Keratinocyte (primary cell): ENCODE data around the gene UNC5A. TPM values are rescaled to one million over a fixed set of nuclear protein-coding genes. Genes with fewer than 3 reads are reported as not detected.

Experiments
- DNase-seq: peaks from one replicate; pipeline ENCODE4 v3.0.0-alpha.2; 2011; ENCODE audit warnings: low read depth, missing footprints, low spot score
- FAIRE-seq: peaks from 2 replicates; lab custom pipeline; 2011; peaks lifted over from hg19 to GRCh38; lab: Jason Lieb, UNC
- H2AFZ ChIP-seq: 2 replicates; pipeline ENCODE4 v1.6.0; 2012; ENCODE audit warnings: low read length, control low read depth, inconsistent platforms; ENCODE audit not compliant: control insufficient read depth
- H3K27ac ChIP-seq: 2 replicates; pipeline ENCODE4 v1.5.1; 2011; ENCODE audit warnings: low read length; ENCODE audit not compliant: control insufficient read depth, insufficient read depth
- H3K27me3 ChIP-seq: 3 replicates; pipeline ENCODE4 v1.6.0; 2011; ENCODE audit warnings: low read length; ENCODE audit not compliant: control insufficient read depth, insufficient read depth; ENCODE audit errors: extremely low read depth
- H3K36me3 ChIP-seq, 2 experiments: 2 replicates in 1 of 2; 3 replicates in 1 of 2; pipeline ENCODE4 v1.5.1; 2011; ENCODE audit warnings: low read length in 2 of 2, mild to moderate bottlenecking in 1 of 2; ENCODE audit not compliant: control insufficient read depth in 2 of 2, insufficient read depth in 2 of 2; ENCODE audit errors: extremely low read depth in 1 of 2
- H3K4me1 ChIP-seq: 3 replicates; pipeline ENCODE4 v1.5.1; 2011; ENCODE audit warnings: low read length; ENCODE audit not compliant: control insufficient read depth, insufficient read depth; ENCODE audit errors: extremely low read depth
- H3K4me2 ChIP-seq: 3 replicates; pipeline ENCODE4 v1.6.0; 2011; ENCODE audit warnings: low read depth, low read length; ENCODE audit not compliant: control insufficient read depth, insufficient read depth; ENCODE audit errors: extremely low read depth
- H3K4me3 ChIP-seq, 3 experiments: fragments of 200-600 bp in 1 of 3; sonication (generic) in 1 of 3; 2 replicates in 2 of 3; 3 replicates in 1 of 3; pipeline ENCODE4 v1.5.1; 2011 to 2016; ENCODE audit warnings: low read length in 3 of 3, mild to moderate bottlenecking in 3 of 3, control low read depth in 2 of 3, inconsistent platforms in 1 of 3, low read depth in 1 of 3, mixed read lengths in 1 of 3, mixed run types in 1 of 3, moderate library complexity in 1 of 3; ENCODE audit not compliant: control insufficient read depth in 2 of 3, insufficient read depth in 2 of 3; ENCODE audit errors: extremely low read depth in 1 of 3
- H3K79me2 ChIP-seq: 2 replicates; pipeline ENCODE4 v1.6.0; 2012; ENCODE audit warnings: low read length; ENCODE audit not compliant: control insufficient read depth, insufficient read depth
- H3K9ac ChIP-seq: 3 replicates; pipeline ENCODE4 v1.6.0; 2011; ENCODE audit warnings: low read length; ENCODE audit not compliant: control insufficient read depth, insufficient read depth; ENCODE audit errors: extremely low read depth
- H3K9me1 ChIP-seq: 3 replicates; pipeline ENCODE4 v1.6.0; 2011; ENCODE audit warnings: low read length; ENCODE audit not compliant: control insufficient read depth, insufficient read depth; ENCODE audit errors: extremely low read depth
- H3K9me3 ChIP-seq: 2 replicates; pipeline ENCODE4 v1.5.1; 2012; ENCODE audit warnings: low read depth, low read length; ENCODE audit not compliant: control insufficient read depth
- H4K20me1 ChIP-seq: 3 replicates; pipeline ENCODE4 v1.6.0; 2011; ENCODE audit warnings: low read length; ENCODE audit not compliant: control insufficient read depth, insufficient read depth; ENCODE audit errors: extremely low read depth
- EZH2 ChIP-seq: IDR thresholded peaks from one replicate; pipeline ENCODE4 v1.6.1; 2012; ENCODE audit warnings: inconsistent platforms, mild to moderate bottlenecking, low read length, moderate library complexity
- dilution Hi-C: fragments of 300-500 bp; cut with MboI; formaldehyde crosslinking; loops from one replicate; pipeline ENCODE4 v1.7.0; 2020; ENCODE audit warnings: low sequenced_read_pairs; ENCODE audit not compliant: extremely low pct_ligation_motif_present
- polyA plus RNA-seq, 5 experiments: library from polyadenylated mRNA; depleted of rRNA in 3 of 5; stranded (reverse) in 3 of 5; stranded (forward) in 1 of 5; unstranded in 1 of 5; fragments of >200 nt; gene quantifications; 1 replicate in 1 of 5; 2 replicates in 3 of 5; 3 replicates in 1 of 5; pipeline versions ENCODE4 v1.2.1 to v1.2.3, GENCODE V29; 2011 to 2012; ENCODE audit warnings: missing spikeins in 2 of 5, low read depth in 1 of 5, low replicate concordance in 1 of 5
- TF ChIP-seq, protein P1 (sequence below), 3 experiments: IDR thresholded peaks in 1 of 3; conservative IDR thresholded peaks in 1 of 3; optimal IDR thresholded peaks in 1 of 3; 2 replicates in 2 of 3; 3 replicates in 1 of 3; pipeline versions ENCODE3 to v1.5.1; 2011; ENCODE audit warnings: low read length in 3 of 3, mild to moderate bottlenecking in 3 of 3, moderate library complexity in 2 of 3, control low read depth in 1 of 3, inconsistent platforms in 1 of 3; ENCODE audit not compliant: insufficient read depth in 2 of 3; ENCODE audit errors: extremely low read depth in 1 of 3

Gene UNC5A
- polyA plus RNA-seq, 1 donor (not counting 4 experiments of a cell fraction or from before 2014, with no cell fraction given): not detected

DNA sequence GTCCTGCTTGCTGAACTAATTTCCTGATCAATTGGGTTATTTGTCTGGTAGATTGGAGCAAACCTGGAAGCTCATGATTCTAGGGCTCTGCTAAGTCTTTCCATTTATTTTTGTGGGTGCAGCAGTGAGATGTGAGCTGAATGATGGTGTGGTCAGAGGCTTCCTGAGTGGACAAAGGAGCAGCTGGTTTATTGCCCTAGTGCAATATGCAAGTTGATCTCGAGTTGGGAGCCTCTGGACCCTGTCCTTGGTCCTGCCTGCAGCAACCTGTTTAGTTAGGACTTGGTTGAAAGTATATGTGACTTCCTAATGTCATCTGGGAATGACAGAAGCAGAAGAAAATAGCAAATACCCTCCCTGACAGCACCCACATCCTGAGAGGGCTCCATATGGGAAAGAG is 4.2 kb upstream of the UNC5A start:
- no peak overlapping the region for H3K4me2 ChIP-seq
- no peak overlapping the region for H2AFZ ChIP-seq
- peaks cover 31% of the 10 kb centered on the region for H3K27me3 ChIP-seq
- H3K79me2 ChIP-seq: no peaks in the 10 kb centered on the region
- FAIRE-seq (peak; percentile 26), DNase-seq (no peak)
- peaks cover 6% of the 10 kb centered on the region for H4K20me1 ChIP-seq
- H3K27ac ChIP-seq: no peak overlapping the region
- peaks cover 3% of the 10 kb centered on the region for H3K4me1 ChIP-seq
- TF ChIP-seq, protein P1, sequence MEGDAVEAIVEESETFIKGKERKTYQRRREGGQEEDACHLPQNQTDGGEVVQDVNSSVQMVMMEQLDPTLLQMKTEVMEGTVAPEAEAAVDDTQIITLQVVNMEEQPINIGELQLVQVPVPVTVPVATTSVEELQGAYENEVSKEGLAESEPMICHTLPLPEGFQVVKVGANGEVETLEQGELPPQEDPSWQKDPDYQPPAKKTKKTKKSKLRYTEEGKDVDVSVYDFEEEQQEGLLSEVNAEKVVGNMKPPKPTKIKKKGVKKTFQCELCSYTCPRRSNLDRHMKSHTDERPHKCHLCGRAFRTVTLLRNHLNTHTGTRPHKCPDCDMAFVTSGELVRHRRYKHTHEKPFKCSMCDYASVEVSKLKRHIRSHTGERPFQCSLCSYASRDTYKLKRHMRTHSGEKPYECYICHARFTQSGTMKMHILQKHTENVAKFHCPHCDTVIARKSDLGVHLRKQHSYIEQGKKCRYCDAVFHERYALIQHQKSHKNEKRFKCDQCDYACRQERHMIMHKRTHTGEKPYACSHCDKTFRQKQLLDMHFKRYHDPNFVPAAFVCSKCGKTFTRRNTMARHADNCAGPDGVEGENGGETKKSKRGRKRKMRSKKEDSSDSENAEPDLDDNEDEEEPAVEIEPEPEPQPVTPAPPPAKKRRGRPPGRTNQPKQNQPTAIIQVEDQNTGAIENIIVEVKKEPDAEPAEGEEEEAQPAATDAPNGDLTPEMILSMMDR (optimal IDR thresholded peaks at IDR 0.05 in 1 of 3, IDR thresholded peaks at IDR 0.05 in 1 of 3, conservative IDR thresholded peaks at IDR 0.05 in 1 of 3; ENCODE audit: extremely low read depth in 1 of 3, insufficient read depth in 2 of 3, low read length in 3 of 3): no peak
- no peak for TF ChIP-seq EZH2
- no peaks in the 10 kb centered on the region for H3K36me3 ChIP-seq
- H3K9ac ChIP-seq: no peak overlapping the region
- no peaks in the 10 kb centered on the region for H3K9me3 ChIP-seq
- dilution Hi-C loops: no loop called here
- H3K4me3 ChIP-seq: no peak overlapping the region
- no peaks in the 10 kb centered on the region for H3K9me1 ChIP-seq

DNA sequence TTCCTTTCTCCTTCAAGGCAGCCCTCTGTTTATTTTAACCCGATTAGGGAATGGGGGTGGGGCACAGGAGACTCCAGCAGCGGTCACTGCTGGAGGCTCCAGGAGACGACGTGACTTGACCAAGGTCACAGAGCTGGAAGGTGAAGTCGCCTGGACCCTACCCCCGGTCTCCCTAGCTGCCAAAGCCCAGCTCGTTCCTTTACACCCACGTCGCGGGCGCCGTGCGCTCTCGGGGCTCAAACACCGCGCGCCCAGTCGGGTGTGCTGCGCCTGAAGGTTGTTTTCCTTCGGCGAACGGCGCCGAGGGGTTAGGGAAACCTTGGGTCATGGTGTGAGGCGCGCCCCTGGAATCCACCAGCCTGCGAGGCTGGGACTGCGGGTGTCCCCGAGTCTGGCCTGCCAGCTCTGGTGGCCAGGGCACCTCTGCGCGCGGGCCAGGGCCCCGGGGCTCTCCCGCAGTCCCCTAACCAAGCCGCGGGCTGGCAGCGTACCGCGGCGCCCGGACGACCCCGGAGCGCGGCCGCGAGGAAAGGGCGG is 747 bp upstream of the UNC5A start:
- FAIRE-seq (no peak), DNase-seq (no peak)
- no peak overlapping the region for H3K9ac ChIP-seq
- no peaks in the 10 kb centered on the region for H3K9me1 ChIP-seq
- peak; percentile 85 for TF ChIP-seq EZH2
- TF ChIP-seq, protein P1 (optimal IDR thresholded peaks at IDR 0.05 in 1 of 3, IDR thresholded peaks at IDR 0.05 in 1 of 3, conservative IDR thresholded peaks at IDR 0.05 in 1 of 3; ENCODE audit: extremely low read depth in 1 of 3, insufficient read depth in 2 of 3, low read length in 3 of 3): no peak
- no peaks in the 10 kb centered on the region for H3K9me3 ChIP-seq
- H3K4me2 ChIP-seq: peak overlapping the region; percentile 45
- peak overlapping the region in 1 of 3 experiments; percentile 20 for H3K4me3 ChIP-seq
- H4K20me1 ChIP-seq: no peaks in the 10 kb centered on the region
- peaks cover 55% of the 10 kb centered on the region for H3K27me3 ChIP-seq
- no peak overlapping the region for H2AFZ ChIP-seq
- no peaks in the 10 kb centered on the region for H3K79me2 ChIP-seq
- H3K36me3 ChIP-seq: no peaks in the 10 kb centered on the region
- dilution Hi-C loops: no loop called here
- no peak overlapping the region for H3K27ac ChIP-seq
- H3K4me1 ChIP-seq: peaks cover 3% of the 10 kb centered on the region
